ENCODE measurements around the gene UNC13B. TPM values are rescaled to one million over a fixed set of nuclear protein-coding genes. Genes with fewer than 3 reads are reported as not detected.
"Not testable (repeated sequence)": the region's sequence is repeated elsewhere in the genome, so short reads cannot be mapped to it uniquely, and the experiment has no call there.

The UNC13B gene
- total RNA-seq, 1 donor from 2014 or later, result 30.5 TPM

DNA sequence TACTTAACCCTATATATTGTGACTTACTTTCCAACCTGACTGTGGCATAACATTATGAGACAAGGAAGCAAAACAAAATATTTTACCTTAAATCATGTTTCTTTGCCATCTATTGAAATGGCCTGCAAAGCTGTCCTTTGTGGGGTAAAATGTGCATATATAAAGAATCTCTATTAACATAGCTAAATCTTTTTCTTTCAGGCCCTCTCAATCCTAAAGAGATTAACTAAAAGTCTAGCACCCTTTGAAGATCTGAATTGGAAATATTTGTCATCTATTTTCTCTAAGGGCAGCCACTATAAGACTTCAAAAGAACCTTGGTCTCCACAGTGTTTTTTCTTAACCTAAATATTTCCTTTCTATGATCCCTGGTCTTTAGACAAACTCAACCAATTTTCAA is 5.0 kb upstream of the UNC13B start:
- TF ChIP-seq EZH2 (IDR thresholded peaks at IDR 0.05; ENCODE audit: insufficient read depth, low read length), result no peak
- TF ChIP-seq CTCF (IDR thresholded peaks at IDR 0.05; ENCODE audit: insufficient read depth, low read depth, low read length), result no peak
- DNase-seq (ENCODE audit: low read depth) (no peak), FAIRE-seq (no peak)
- H3K36me3 ChIP-seq (ENCODE audit: insufficient read depth, low read length), result no peaks in the 10 kb centered on the region
- Mint-ChIP-seq H3K4me3 (ENCODE audit: unreplicated experiment) (no peak overlapping the region), H3K27ac (ENCODE audit: unreplicated experiment) (no peak overlapping the region), H3K27me3 (ENCODE audit: low read depth, unreplicated experiment) (no peaks in the 10 kb centered on the region), H3K36me3 (ENCODE audit: low read depth, unreplicated experiment) (peaks cover 3% of the 10 kb centered on the region), H3K4me1 (ENCODE audit: low read depth, unreplicated experiment) (no peaks in the 10 kb centered on the region), H3K9me3 (ENCODE audit: unreplicated experiment) (peaks cover 4% of the 10 kb centered on the region)
- no peak overlapping the region for H3K4me3 ChIP-seq (ENCODE audit: insufficient read depth, low read depth, low read length)
- no peaks in the 10 kb centered on the region for H4K20me1 ChIP-seq (ENCODE audit: insufficient read depth, low read length)
- no peak overlapping the region for H2AFZ ChIP-seq (ENCODE audit: low read depth, low read length)
- H3K4me2 ChIP-seq (ENCODE audit: low read length), result no peak overlapping the region
- no peaks in the 10 kb centered on the region for H3K27me3 ChIP-seq (ENCODE audit: insufficient read depth, low read length)
- no peak overlapping the region for H3K27ac ChIP-seq (ENCODE audit: low read depth, low read length)
- peaks cover 3% of the 10 kb centered on the region for H3K4me1 ChIP-seq (ENCODE audit: insufficient read depth, low read length)
- no peak overlapping the region for H3K9ac ChIP-seq (ENCODE audit: low read length)
- H3K9me3 ChIP-seq (ENCODE audit: insufficient read depth, low read depth, low read length), result no peaks in the 10 kb centered on the region
- no peaks in the 10 kb centered on the region for H3K79me2 ChIP-seq (ENCODE audit: insufficient read depth, low read length)

DNA sequence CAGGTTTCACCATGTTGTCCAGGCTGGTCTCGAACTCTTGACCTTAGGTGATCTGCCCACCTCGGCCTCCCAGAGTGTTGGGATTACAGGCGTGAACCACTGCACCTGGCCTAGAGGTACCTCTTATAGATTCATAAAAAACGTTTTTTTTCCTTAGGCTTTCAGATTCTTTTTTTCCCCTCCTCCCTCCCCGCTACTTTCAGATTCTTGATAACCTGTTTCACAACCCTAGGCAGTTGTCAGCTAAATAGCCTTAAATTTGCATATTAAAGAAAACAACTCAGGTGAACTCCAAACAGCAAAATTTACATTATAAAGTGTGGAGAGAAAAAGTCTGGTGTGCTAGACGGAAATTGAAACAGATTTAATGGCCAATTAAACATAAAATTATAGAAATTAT is 4.0 kb upstream of the UNC13B start:
- not testable (repeated sequence) for H3K79me2 ChIP-seq (ENCODE audit: insufficient read depth, low read length); H3K4me3 ChIP-seq (ENCODE audit: insufficient read depth, low read depth, low read length); H3K27ac ChIP-seq (ENCODE audit: low read depth, low read length); H3K9ac ChIP-seq (ENCODE audit: low read length); H3K4me3 Mint-ChIP-seq (ENCODE audit: unreplicated experiment); FAIRE-seq; H3K4me1 ChIP-seq (ENCODE audit: insufficient read depth, low read length); H3K9me3 Mint-ChIP-seq (ENCODE audit: unreplicated experiment); H3K27me3 Mint-ChIP-seq (ENCODE audit: low read depth, unreplicated experiment); H3K4me2 ChIP-seq (ENCODE audit: low read length); H3K36me3 ChIP-seq (ENCODE audit: insufficient read depth, low read length); H3K27ac Mint-ChIP-seq (ENCODE audit: unreplicated experiment); H3K4me1 Mint-ChIP-seq (ENCODE audit: low read depth, unreplicated experiment); H3K9me3 ChIP-seq (ENCODE audit: insufficient read depth, low read depth, low read length); H3K27me3 ChIP-seq (ENCODE audit: insufficient read depth, low read length); DNase-seq (ENCODE audit: low read depth); H3K36me3 Mint-ChIP-seq (ENCODE audit: low read depth, unreplicated experiment); H2AFZ ChIP-seq (ENCODE audit: low read depth, low read length); H4K20me1 ChIP-seq (ENCODE audit: insufficient read depth, low read length)

DNA sequence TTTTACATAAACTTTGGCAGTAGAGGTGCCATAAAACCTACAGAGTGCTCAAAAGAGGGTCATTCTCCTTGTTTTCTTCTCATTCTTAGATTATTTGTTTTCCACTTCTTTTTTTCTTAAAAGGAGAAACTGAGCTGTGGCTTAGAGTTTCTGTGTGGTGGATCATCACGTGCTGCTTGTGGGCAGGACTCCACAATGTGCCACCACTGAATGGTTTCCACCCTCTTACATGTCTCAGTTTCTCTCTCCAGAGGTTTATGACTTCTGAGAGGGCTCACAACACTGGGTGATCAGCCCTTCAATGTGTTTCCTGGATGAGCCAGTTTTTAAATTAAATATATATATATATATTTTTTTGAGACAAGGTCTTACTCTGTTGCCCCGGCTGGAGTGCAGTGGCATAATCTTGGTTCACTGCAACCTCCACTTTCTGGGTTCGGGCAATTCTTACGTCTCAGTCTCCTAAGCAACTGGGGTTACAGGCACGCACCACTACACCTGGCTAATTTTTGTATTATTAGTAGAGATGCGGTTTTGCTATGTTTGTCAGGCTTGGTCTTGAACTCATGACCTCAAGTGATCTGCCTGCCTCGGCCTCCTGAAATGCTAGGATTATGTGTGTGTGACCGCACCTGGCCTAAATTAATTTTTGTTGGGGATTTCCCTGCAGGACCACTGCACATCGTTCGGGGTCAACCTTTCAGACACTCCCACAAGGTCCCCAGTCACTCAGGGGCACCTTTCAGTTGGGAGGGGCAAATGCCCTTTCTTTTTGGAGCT is 3.1 kb upstream of the UNC13B start:
- no peak overlapping the region for H3K27ac Mint-ChIP-seq (ENCODE audit: unreplicated experiment)
- peaks cover 3% of the 10 kb centered on the region for H3K36me3 Mint-ChIP-seq (ENCODE audit: low read depth, unreplicated experiment)
- peaks cover 10% of the 10 kb centered on the region for H3K4me1 Mint-ChIP-seq (ENCODE audit: low read depth, unreplicated experiment)
- no peak for DNase-seq (ENCODE audit: low read depth)
- no peak overlapping the region for H3K9ac ChIP-seq (ENCODE audit: low read length)
- no peak for TF ChIP-seq EZH2 (IDR thresholded peaks at IDR 0.05; ENCODE audit: insufficient read depth, low read length)
- no peak for TF ChIP-seq CTCF (IDR thresholded peaks at IDR 0.05; ENCODE audit: insufficient read depth, low read depth, low read length)
- peaks cover 4% of the 10 kb centered on the region for H3K9me3 Mint-ChIP-seq (ENCODE audit: unreplicated experiment)
- H3K36me3 ChIP-seq (ENCODE audit: insufficient read depth, low read length), result no peaks in the 10 kb centered on the region
- H3K4me1 ChIP-seq (ENCODE audit: insufficient read depth, low read length), result peaks cover 9% of the 10 kb centered on the region
- no peaks in the 10 kb centered on the region for H3K27me3 Mint-ChIP-seq (ENCODE audit: low read depth, unreplicated experiment)
- no peak overlapping the region for H3K27ac ChIP-seq (ENCODE audit: low read depth, low read length)
- H3K9me3 ChIP-seq (ENCODE audit: insufficient read depth, low read depth, low read length), result no peaks in the 10 kb centered on the region
- H3K27me3 ChIP-seq (ENCODE audit: insufficient read depth, low read length), result no peaks in the 10 kb centered on the region
- H3K79me2 ChIP-seq (ENCODE audit: insufficient read depth, low read length), result no peaks in the 10 kb centered on the region
- no peak overlapping the region for H2AFZ ChIP-seq (ENCODE audit: low read depth, low read length)
- H3K4me3 Mint-ChIP-seq (ENCODE audit: unreplicated experiment), result no peak overlapping the region
- FAIRE-seq, result no peak
- H3K4me3 ChIP-seq (ENCODE audit: insufficient read depth, low read depth, low read length), result no peak overlapping the region
- H3K4me2 ChIP-seq (ENCODE audit: low read length), result no peak overlapping the region
- H4K20me1 ChIP-seq (ENCODE audit: insufficient read depth, low read length), result no peaks in the 10 kb centered on the region

Measured in astrocyte (in vitro differentiated cells and primary cell).